Right renal pelvis (tissue), 4 donors: ENCODE results near the gene EBLN1. TPM values are rescaled to one million over a fixed set of nuclear protein-coding genes. Genes with fewer than 3 reads are reported as not detected.

Experiments used
- DNase-seq, 4 donors: peaks; one replicate each; pipeline ENCODE4 v3.0.0-alpha.2; 2013; ENCODE audit warnings: low read depth in 4 of 4, low spot score in 3 of 4, missing footprints in 1 of 4
- polyA plus RNA-seq, 4 donors: library from polyadenylated mRNA; unstranded; fragments of 120-200 nt; gene quantifications; one replicate each; pipeline ENCODE4 v1.2.1, GENCODE V29; 2013; ENCODE audit not compliant: insufficient read length in 4 of 4

The EBLN1 gene
- polyA plus RNA-seq: under 1 TPM in 2 of 4 donors, not detected in 2; 0.04 to 0.17 TPM

DNA sequence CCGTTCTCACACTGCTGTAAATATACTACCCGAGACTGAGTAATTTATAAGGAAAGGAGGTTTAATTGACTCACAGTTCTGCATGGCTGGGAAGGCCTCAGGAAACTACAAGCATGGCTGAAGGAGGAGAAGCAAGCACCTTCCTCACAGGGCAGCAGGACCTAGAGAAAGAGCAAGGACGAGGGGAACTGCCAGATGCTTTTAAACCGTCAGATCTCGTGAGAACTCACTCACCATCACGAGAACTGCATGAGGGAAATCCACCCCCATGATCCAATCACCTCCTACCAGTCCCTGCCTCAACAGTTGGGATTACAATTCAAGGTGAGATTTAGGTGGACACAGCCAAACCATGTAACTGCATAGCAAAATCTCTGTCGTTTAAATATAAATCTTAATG is at the start of gene EBLN1:
EBLN1 (minus strand) TSS at position 174 of the 400 bp plus-strand sequence. CDS start 8,032 bp downstream, outside the sequence.
- no peak for DNase-seq

DNA sequence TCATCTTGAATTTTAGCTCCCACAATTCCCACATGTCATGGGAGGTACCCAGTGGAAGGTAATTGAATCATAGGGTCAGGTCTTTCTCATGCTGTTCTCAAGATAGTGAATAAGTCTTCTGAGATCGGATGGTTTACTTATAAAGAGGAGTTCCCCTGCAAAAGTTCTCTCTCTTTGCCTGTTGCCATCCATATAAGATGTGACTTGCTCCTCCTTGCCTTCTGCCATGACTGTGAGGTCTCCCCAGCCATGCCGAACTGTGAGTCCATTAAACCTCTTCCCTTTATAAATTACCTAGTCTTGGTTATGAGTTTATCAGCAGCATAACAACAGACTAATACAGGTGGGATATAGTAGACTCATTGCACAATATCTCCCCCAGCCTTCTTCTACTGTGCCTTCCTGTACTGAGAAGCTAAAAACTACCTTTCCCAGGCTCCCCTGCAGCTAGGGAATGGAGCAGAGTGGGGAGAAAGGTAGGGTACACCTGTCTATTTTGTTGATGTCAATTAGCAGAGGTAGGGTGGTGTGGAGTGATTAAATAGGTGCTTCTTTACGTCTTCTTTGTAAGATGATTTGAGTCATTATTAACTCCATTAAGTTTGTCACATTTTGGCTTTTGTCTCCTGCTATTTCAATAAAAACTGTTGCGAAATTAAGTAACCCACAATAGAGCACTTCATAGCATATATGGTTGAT is 48.2 kb upstream of the EBLN1 start:
- no peak for DNase-seq

DNA sequence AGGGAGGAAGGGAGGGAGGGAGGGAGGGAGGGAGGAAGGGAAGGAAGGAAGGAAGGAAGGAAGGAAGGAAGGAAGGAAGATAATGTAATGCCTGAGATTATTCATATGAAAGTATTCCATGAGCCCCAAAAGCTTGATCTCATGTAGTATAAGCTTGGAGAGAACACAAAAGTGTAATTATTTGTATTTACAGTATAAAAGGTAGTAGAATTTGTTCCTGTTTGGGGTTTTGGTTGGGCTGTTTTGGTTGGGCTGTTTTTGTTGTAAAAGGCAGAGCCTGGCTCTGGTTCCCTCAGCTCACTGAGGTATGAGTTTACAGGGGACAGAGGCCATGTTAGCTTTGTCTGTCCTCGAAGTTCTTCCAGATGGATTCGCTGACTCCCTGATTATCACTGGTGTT is 45.3 kb upstream of the EBLN1 start:
- DNase-seq: no peak

DNA sequence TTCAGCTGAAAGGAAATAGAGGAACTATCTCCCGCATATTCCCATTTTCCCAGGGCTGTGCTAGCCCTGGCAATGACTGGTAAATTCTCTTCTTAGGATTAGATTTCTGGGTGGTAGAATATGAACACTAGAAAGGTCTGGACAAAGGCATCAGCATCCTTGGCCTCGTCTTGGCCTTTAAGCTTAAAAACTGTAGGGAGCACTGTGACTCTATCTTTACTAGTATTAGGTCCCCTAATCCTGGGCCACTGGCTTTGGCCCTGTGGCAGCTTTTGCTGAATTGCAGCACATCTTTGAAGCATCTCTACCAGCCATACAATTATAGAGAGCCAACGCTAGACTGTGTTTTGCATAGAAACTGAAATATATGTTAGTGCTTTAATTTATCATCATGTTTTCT is 41.5 kb upstream of the EBLN1 start:
- no peak for DNase-seq

DNA sequence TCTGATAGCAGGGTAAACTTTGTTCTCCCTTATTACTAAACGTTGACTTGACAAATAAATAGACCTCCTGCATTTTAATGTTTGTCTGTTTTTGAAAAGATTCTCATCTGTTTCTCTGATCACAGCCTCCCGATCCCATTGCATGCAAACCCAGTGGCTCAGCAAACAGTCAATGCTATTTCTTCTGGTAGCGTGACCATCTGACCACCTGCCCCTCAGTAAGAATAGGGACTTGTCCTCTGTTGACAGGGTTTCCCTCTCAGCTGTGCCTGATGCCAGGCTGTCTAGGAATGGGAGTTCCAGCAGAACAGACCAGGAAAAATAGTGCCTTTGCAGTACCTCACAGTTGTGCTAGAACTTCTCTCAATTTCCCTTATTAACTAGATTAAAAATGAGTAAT is 40.7 kb upstream of the EBLN1 start:
- no peak for DNase-seq

DNA sequence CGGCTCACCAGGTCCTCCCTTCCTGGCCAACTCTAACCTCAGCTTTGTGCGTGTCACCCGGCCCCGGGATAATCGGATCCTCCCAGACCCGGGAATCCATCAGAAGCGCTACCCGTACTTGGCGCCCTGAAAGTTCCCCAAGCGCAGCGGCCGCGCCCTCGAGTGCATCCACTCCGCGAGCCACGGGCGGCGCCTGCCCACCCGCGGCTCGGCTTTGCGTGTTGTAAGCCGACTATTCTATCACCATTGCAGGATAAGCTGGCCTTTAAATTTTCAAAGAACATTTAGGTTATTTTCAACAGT is 35.7 kb upstream of the EBLN1 start:
- DNase-seq: peak in 2 of 4 donors; percentile 35 to 41

DNA sequence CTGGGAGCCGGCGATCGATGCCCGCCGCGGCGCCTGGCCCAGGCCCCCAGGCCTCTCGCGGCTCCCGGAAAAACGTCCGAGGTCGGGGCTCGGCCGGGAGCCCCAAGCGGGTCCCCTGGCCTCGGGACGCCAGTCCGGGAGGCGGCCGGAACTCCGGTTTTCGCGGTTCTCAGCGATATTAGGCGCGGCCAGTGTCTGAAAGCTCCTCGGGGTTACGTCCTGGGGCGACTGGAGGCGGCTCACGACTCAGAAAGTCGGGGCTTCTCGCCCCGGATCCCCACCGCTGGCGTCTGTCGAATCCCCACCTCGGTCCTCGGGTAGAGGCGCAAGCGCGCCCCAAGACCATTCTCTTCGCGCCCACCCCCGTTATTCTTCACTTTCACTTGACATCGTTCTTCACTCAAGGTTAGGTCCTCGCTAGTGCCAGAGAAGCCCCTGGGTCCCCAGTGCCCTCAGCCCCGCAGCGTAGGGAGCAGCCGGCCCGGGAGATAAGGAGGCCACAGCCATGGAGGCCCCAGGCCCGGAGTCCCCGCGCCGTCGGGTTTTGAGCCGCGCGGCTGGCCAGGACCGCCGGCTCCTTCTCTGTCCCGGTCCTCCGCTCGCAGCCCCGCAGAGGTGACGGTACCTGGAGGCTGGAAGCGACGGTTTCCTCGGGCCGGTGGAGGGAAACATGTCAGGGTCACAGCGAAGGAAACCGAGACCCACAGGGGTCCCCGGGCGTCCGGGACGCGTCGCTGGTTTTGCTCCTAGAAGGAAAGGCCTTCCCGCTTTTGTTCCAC is 35.2 kb upstream of the EBLN1 start:
- DNase-seq: peak; percentile 43 to 69 (median 50)

DNA sequence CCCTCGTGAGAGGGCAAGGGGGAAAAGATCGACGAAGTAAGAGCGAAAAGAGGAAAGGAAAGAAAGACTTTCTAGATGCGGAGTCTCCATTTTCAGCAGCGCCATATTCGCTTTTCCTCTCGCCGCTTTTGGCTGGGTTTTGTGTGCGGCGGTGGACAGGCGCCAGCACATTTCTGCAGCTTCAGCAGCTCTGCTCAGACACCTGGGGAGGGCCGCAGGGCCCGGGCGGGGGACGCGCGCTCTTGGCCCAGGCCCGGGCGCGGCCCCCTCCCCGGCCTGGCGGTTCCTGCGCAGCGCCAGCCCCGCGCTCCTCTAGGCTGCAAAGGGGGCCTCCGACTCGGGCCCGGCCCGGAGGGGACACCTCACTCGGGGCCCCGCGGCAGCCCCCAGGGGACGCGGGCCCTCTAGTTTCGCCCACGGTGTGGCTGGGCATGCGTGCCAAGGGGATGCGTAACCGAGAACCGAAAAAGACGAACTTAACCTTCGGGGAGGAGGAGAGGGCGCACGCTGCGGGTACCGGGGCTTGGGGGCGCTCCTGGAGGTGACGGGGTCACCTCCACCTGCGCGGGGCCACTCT is 34.5 kb upstream of the EBLN1 start:
- DNase-seq: peak; percentile 33 to 64 (median 50)

DNA sequence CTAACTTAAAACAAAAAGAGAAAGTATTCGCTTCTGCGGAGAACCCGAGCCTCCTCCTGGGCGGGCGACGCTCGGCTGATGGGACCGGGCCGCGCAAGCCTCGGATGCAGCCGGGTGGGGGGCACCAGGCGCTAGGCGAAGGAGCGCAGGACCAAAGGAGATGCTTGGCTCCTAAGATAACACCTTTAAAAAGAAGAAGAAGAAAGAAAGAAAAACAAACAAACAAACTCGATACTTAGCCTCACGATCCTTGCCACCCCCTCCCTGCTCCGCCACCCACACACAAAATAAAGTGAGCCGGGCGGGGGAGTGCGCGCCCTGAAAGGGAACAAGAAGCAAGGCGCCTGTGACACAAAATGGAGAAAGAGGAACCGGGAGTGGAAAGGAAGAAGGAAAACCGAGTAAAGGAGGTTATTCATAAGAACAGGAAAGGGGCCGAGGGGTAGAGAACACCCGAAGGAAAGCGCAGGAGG is 34.0 kb upstream of the EBLN1 start:
- DNase-seq: peak; percentile 68 to 80 (median 71)

DNA sequence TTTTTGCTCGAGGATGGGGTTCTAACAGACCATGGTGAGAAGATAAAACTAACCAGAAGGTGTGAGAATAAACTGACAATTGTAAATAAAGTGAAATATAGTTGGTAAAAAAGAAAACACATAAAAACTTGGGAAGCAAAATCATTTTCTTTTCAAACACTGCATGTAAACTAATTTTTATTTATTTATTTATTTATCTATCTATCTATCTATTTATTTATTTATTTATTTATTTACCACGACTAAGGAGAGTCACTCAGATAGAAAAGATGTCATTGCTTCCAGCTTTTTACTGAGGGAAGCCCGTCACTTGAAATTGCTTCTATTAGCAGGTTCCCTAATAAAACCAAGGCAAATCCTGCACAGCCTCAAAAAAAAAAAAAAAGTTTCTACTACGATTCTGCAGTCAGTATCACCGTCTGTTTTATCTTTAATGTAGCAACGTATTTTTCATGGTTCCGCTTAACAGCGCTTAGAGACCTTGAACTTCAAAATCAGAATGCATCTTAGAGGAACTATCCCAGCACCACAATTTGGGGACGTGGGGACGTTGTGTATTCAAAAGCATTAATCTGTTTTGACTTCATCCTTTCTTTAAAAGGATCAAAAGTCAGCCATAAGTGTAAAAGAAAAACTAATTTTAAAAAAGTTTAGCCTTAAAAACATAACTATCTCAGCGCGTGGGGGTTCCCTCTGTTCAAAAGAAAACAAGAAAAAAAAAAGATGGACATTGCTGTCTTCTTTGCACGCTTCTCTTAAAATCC is 33.3 kb upstream of the EBLN1 start:
- DNase-seq: peak in 2 of 4 donors; percentile 14 to 43

DNA sequence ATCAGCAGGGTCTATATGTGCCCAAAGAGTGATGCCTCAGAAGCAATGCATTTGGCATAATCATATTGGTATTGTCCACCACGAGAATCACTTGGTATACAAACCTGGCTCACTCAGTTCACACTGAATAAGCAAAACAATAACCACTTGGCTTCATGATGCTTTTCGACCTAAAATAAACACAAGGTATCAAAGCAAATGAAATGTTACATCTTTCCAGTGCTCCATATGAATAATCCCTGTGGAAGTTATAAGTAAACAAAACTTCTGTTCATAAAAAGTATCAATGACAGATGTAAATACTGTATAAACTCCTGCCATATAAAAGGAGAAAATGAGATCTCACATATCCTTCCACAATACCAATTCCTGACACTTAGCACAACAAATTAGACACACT is 29.8 kb upstream of the EBLN1 start:
- DNase-seq: no peak

DNA sequence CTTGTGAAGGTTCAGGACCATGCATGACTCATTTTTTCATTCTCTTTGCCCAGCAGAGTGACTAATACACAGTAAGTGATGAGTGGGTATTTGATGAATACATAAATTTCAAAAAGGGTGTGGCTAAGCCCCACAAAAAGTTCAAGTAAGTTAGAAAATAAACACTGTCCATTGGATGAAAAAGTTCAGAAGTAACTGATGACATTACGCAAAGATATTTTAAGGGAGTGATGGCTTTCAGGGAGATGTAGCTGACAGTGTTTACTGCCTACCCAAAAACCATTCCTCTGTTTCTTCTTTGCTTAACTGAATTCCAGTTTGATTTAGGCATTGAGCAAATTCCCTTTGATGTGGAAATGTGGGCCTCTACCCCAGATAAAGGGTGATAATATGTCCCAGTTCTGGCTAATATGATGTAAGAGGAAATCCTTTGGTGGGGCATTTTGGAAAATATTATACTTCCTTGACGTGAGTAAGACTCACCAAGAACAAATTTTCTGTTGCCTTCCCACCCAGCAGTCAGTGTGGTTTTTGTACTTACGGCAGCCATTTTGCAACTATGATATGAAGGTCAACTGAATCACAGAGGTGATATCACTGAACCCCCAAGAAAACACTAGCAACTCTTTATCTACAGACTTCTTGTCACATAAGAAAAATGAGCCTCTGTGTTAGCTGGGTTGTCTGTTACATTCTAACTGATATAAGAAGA is 29.0 kb upstream of the EBLN1 start:
- no peak for DNase-seq

DNA sequence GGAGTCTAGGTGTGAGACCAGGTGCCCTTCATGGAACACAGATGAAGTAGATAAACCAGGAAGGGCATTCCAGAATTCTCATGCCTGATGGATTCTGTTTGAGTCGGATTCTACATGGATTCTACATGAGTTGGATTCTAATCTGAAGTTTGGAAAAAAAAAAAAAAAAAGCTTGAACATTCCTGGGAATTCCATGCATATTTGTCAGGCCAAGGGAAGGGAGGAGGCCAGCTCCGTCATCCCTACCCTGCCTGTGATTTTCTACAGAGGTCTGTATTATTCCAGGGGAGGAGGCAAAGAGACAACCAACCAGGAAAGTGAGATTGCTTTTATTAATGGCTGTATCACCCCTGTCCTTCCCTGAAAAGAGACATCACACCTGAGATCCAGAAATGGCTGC is 27.8 kb upstream of the EBLN1 start:
- DNase-seq: no peak

DNA sequence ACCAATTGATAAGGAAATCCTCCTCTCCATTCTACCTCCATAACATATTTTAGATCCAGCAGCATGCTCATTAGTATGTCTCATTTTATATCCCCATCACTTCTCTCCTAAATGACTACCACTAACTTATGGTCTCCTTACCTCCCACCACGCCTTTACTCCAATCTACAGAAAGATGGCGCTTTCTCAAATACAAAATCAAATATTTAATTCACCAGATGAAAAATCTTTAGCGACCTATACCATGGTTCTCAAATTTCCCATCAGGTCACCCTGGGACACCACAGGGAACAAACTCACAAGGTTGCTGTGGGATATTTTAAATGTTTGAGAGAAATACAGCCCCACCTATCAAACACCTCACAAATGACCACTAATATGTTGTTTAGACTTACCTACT is 27.0 kb upstream of the EBLN1 start:
- DNase-seq: no peak

DNA sequence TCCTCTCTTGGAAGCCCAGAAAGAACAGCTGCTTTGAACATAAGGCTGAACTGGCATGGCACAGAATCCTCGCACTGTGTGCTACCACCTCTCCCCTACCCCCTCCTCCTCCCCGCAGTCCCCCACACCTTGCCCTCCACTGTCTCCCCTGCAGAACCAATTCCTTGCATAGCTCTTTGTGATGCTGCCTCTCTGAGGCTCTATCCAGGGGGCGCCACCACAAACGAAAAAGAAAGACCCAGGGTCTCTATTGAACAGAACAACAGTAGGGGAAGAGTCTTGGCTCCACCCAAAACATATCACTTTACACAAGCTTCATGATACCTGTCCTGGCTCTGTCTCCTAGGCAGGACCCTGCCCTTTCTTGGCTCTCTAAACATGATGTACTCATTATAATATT is 26.2 kb upstream of the EBLN1 start:
- DNase-seq: no peak

DNA sequence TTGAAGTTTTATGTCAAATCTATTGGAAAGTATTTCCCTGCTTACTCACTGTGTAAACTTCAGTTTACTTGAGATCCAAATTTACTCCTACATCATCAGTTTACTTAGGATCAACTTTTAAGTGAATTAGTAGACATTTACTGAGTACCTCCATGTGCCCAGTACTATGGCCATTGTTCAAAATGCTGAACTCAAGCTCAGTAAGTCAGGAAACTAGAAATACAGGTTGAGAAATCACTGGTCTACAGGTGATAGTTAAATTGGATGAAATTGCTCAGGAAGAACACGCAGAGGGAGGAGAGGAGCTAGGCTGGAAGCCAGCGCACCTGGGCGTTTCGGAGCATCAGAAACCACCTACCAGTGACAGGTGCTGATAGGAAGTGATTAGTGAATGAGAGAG is 25.5 kb upstream of the EBLN1 start:
- no peak for DNase-seq

DNA sequence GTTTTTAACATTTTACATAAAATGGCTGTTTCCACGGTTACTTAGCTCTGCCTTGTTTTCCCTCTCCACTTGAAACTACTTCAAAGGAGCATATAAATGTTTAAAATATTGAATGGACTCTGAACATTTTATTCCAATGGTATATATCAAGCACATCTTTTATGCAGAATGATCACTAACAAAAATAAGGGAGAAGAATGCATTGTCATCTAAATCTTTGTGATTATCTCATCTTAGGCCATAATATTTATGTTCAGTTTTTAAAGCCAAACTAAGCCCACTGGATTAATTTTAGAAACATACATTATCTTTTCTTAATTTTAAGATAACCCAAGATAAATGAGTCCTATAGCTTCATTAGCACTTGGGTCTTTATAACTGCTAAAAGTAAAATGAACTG is 13.4 kb upstream of the EBLN1 start:
- DNase-seq: no peak

DNA sequence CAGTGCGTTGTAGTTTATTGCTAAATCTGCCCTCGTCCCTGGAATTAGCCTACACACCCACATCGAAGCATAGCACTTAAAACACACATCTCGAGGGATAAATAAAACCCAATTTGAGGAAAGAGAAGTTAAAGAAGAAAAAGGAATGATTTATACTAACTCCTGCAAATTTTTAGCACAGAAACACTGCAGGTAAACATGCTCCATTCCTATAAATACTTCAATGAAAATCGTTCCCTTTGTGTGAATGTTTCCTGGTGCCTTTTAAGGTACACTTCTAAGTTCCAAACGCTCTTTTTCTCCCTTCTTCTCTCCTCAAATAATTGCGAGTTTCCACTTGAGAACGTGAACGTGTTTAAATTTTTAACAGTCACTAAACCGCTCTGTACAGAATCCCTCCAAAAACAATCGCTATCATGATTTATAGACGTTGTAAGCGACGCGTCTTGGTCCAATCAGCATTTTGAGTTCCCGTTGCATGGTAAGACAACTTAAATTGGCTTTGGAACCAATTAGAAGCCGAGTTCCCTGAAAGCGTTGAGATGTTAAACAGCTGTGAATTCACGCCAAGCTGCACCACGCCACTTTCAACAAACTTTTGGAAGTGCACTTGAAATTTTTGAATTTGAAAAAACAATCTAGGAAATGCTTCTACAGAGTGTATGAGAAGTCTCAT is 12.5 kb upstream of the EBLN1 start:
- peak; percentile 74 to 78 (median 75) for DNase-seq

DNA sequence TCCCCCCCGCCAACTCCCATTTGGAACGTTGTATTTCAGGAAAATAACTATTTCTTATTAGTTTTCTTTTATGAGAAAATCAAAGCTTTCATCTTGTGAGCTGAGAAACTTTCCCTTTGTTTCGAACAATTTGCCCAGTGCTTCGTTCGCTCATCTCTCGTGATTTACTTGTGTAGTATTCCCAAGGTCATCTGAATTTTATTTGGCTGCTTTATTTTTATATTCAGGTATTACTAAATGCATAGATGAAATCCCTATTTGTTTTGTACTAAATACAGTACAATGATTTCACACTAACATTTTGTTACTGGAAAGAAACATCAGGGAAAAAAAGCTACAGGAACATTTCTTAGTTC is 12.0 kb upstream of the EBLN1 start:
- DNase-seq: peak in 2 of 4 donors; percentile 10 to 22
